ENCODE results near the gene DPH5.

Gene DPH5

DNA sequence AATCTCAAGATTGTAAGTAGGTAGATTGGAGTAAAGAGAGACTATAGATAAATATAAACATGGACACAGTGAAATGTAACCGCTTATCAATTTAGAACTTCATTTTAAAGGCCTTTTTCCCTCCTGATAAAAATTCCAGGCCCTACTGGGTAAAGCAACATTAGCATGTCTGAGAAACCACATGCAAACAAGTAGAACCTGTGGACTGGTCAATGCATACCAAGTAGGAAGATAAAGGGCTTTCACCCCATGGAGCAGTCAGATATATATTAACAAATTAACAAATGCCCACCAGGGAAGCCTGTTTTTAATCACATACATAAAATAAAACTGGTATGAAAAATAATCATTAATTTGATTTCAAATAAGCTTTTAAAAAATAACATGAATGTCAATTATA is 8.1 kb downstream of the DPH5 start:
- no peak for TF ChIP-seq GATA1 (IDR thresholded peaks at IDR 0.05; ENCODE audit: low read depth, low read length)
- TF ChIP-seq POLR2A (IDR thresholded peaks at IDR 0.05; ENCODE audit: low read length), result no peak
- DNase-seq, result no peak

DNA sequence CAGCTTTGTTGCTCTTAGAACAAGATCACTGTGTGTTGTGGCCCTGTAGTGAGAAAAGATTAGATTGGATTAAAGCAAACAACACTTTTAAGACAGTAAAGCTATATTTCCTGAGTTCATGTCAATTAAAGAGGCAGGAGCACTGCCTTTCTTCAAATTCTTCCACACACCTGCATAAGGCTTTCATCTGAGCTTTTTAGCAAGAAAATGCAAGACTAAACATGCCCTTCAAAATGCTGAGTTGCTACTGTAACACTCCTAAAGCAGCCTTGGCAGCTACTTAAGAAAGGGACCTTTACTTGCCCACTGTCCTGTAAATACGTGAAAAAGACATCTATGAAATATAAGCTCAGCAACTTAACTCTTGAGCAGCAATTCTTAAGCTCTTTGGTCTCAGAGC is 11.8 kb downstream of the DPH5 start:
- TF ChIP-seq POLR2A (IDR thresholded peaks at IDR 0.05; ENCODE audit: low read length) (no peak), GATA1 (IDR thresholded peaks at IDR 0.05; ENCODE audit: low read depth, low read length) (no peak)
- no peak for DNase-seq

DNA sequence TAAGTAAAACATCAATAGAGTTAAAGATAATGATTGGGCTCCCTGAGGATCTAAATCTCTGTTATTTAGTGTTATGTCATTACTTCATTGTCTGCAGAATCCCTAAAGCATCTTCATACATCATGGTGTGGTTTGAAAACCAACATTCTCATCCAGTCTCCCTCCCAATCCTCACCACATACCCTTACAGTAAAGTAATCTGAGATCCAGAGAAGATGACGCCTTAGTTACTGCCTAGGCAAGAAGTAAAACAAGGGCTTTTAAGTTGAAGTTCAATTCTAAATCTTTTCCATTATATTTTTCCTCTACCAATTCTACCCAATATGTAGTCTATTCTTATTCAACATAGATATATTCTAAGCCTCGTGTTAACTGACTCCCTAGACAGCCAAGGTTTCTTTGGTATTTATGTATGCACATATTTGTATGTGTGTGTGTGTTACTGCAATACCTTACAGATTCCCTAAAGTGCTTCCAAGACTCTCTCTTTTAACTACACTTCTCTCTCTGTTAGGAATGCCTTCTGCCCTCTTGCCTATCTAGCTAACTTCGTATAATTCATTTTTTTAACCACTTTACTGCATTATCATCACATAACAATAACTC is 17.3 kb downstream of the DPH5 start:
- DNase-seq, result no peak
- TF ChIP-seq GATA1 (IDR thresholded peaks at IDR 0.05; ENCODE audit: low read depth, low read length), result no peak
- TF ChIP-seq POLR2A (IDR thresholded peaks at IDR 0.05; ENCODE audit: low read length), result no peak

DNA sequence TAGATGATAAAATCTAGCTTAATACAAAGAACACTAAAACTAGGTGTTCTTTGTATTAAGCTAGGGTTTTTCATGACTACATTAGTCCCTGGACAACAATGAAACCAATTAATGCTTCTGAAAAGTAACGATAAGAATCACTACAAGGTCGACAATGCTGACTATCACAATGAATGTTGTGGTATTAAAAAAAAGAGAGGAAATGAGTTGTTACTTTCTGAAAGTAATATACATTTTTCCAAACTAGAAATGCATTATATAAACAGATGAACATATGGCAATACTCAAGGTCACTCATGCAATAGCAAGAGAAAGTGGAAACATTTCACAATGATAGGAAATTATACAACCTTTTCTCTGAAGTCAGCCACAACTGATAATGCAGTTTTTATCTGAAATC is 19.0 kb downstream of the DPH5 start:
- no peak for DNase-seq
- TF ChIP-seq POLR2A (IDR thresholded peaks at IDR 0.05; ENCODE audit: low read length) (no peak), GATA1 (IDR thresholded peaks at IDR 0.05; ENCODE audit: low read depth, low read length) (no peak)

DNA sequence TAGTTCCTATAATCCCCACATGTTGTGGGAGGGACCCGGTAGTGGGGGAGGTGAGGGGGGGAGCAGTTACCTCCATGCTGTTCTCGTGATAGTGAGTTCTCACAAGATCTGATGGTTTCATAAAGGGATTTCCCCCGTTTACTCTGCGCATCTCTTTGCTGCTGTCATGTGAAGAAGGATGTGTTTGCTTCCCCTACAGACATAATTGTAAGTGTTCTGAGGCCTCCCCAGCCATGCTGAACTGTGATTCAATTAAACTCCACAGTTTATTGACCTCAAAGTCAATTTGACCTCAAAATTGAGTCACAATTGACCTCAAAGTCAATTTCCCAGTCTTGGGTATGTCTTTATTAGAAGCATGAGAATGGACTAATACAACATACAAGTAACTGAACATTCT is 19.7 kb downstream of the DPH5 start:
- no peak for DNase-seq
- no peak for TF ChIP-seq POLR2A (IDR thresholded peaks at IDR 0.05; ENCODE audit: low read length)
- TF ChIP-seq GATA1 (IDR thresholded peaks at IDR 0.05; ENCODE audit: low read depth, low read length), result no peak

DNA sequence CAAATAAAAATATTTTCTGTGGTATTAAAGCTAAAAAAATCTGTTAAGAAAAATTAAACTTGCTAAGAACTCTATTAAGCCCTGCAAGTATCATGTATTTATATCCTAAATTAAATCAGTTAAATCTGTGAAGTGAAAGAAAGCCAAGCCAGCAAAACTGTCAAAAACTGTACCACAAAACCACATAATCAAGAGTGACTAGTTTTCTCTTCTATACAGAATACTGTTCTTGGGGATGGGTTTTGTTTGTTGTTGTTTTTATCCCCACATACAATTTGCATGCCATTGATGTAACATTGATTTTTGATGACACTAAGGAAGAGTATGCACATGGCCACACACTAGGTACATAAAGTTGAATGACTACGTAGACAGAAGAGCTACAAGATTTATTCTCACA is 20.4 kb downstream of the DPH5 start:
- no peak for TF ChIP-seq GATA1 (IDR thresholded peaks at IDR 0.05; ENCODE audit: low read depth, low read length)
- TF ChIP-seq POLR2A (IDR thresholded peaks at IDR 0.05; ENCODE audit: low read length), result no peak
- DNase-seq, result no peak

DNA sequence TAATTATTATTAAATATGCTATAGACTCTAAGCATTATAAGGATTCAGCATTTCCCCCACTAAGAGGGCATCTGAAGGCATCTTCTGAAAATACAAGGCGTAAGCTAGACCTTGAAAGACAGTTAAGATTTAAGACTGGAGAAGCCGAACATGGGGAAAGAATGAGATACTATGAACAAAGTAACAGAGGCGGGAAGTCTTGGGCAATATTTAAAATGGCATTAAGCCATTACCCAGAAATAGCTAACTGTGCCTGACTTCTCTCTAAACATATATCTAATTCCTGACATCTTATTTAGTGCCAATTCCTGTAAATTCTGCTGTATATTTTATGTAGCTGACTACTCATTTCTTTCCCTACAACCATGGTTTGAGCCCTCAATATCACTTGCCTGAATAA is 20.9 kb downstream of the DPH5 start:
- TF ChIP-seq POLR2A (IDR thresholded peaks at IDR 0.05; ENCODE audit: low read length) (no peak), GATA1 (IDR thresholded peaks at IDR 0.05; ENCODE audit: low read depth, low read length) (no peak)
- no peak for DNase-seq

DNA sequence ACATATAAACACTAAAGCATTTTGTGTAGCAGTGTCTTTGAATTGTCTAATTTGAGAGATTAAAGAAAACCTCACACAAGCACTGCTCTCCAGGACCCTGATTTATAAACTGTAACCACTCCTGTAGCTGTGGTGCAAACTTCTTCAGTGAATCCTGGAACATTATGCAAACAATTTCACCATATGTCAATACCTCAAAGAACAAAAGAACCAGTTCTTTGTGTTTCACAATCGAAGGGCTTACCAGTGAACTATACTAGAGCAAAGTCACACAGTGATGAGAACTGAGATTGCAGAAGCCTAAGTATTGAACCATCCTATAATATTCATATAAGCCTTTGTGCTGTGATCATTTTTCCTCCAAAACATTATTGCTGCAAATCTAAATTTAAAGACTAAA is 21.5 kb downstream of the DPH5 start:
- DNase-seq, result no peak
- TF ChIP-seq POLR2A (IDR thresholded peaks at IDR 0.05; ENCODE audit: low read length), result no peak
- TF ChIP-seq GATA1 (IDR thresholded peaks at IDR 0.05; ENCODE audit: low read depth, low read length), result no peak

DNA sequence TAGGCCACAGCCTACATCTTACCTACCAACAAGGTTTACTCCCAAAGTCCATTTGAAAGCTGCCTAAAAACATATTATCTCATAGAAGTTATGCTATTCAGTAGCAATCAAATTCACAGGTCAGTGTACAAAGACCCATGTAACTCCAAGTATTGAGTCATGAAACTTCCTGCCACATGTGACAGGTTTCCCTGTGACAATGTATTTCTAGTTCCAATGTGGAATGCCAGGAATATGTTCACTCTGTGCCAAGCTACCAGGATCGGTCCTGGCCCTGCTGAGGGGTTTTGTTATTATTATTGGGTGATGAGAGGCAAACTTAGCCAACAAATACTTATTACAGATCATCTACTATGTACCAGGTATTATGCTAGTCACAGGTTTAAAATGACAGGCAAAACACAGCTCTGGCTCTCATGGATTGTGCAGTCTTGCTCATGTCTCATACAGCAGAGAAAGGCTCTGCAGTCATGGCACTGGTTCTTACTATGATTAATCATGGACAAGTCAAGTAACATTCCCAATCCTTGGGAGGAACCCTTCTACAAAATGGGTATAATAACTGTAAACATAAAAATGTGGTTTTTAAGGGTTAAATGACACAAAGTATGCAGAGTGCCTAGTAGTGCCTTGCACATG is 22.5 kb downstream of the DPH5 start:
- no peak for DNase-seq
- no peak for TF ChIP-seq POLR2A (IDR thresholded peaks at IDR 0.05; ENCODE audit: low read length)
- no peak for TF ChIP-seq GATA1 (IDR thresholded peaks at IDR 0.05; ENCODE audit: low read depth, low read length)

DNA sequence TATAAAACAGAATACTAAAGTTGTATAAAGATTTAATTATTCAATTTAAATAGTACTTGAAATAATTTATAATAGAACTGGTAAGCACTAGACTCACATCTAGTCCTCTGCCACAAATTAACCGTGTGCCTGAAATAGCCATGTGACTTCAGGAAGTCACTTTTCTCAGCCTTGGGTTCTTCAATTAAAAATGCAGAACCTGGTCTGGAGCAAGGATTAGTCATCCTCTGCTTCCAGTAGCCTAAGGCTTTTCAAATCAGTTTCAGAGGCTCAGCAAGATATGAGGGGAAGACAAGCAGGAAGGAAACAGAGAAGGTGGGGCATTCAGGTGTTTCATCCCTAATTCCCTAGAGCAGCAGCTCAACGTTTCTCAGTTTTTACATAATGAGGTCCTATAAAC is 23.0 kb downstream of the DPH5 start:
- TF ChIP-seq GATA1 (IDR thresholded peaks at IDR 0.05; ENCODE audit: low read depth, low read length) (no peak), POLR2A (IDR thresholded peaks at IDR 0.05; ENCODE audit: low read length) (no peak)
- no peak for DNase-seq

DNA sequence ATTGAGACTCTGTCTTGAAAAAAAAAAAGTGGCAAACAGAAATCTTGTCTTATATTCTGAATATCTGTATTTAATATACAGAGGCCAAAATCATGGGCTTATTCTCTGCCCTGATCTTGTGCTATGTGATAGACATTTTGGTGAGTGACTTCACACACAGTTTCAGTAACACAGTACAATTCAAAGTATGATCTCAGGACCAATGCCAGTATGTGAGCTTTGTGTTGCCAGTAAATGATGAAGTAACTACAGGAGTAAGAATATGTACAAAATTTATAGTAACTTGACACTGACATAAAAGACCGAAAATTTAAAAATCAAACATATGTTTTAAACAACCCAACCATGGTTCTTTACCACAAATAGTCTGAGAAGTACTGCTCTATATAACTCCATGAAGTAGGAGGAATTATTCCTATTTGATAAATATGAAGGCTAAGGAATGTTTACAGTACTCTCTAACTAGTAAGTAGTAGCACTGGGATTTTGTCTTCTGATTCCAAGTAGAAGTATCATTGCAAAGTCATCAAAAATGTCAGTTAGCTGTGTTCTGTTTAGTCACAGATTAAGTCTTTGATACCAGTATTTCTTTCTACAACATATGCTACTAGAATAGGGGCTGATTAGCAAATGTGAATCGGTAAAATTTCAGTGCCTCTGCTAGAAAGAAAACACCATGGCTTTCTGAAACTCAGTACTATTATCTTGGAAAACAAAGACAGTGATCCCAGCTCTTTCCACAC is 25.3 kb downstream of the DPH5 start:
- TF ChIP-seq GATA1 (IDR thresholded peaks at IDR 0.05; ENCODE audit: low read depth, low read length), result no peak
- TF ChIP-seq POLR2A (IDR thresholded peaks at IDR 0.05; ENCODE audit: low read length), result no peak

DNA sequence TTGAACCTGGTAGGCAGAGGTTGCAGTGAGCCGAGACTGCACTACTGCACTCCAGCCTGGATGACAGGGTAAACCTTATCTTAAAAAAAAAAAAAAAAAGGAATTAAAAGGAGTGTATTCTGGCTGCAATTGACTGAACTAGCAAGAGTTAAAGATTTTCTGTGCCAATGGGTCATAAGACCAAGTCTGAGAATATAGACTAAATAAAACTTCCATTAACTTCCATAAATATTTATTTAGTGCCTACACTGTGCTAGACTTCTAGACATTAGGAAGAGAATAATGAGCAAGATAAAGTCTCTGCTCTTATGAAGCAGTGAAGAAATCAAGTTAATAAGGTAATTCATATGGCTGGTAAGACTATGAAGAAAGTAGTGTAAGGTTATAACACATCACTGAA is 27.2 kb downstream of the DPH5 start:
- TF ChIP-seq POLR2A (IDR thresholded peaks at IDR 0.05; ENCODE audit: low read length) (no peak), GATA1 (IDR thresholded peaks at IDR 0.05; ENCODE audit: low read depth, low read length) (no peak)

More for the DNA sequence above, 25.3 kb downstream of the DPH5 start:
- peak; percentile 62 to 70 for DNase-seq

DNA sequence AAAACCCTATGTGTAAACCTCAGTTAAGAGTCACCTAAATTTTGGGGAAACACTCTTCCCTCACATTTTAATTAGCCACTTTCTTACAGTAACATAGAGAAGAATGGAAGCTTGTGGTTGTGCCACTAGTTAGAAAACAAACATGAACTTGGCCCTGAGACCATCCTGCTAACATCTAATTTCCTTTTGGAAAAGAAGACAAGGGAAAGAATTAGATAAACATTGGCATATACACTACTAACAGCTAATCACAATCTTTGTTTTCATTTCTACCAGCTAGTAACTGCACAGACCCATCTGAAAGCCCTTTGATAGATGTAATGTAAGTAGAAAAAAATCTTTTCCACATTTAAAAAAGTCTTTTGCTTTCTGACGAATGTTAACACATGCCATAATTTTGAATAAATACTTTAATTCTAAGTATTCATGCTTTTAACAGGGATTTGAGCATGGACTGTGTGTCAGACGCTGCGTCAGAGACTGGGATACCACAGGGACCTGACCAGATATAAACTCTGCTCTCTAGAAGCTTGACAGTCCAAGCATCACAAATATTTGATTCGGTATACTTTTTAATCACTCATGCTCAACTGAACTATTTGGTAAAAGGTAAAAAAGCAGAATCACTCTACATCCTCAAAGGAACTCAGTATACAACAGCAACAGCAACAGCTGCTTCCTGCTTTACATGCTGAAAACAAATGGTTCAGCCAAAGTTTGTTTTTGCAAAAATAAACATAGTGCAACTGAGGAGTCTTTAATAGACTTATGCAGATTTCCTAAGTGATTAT is 30.2 kb downstream of the DPH5 start:
- TF ChIP-seq POLR2A (IDR thresholded peaks at IDR 0.05; ENCODE audit: low read length) (no peak), GATA1 (IDR thresholded peaks at IDR 0.05; ENCODE audit: low read depth, low read length) (no peak)
- no peak for DNase-seq

More for the DNA sequence above, 27.2 kb downstream of the DPH5 start:
- no peak for DNase-seq
